WTC11 (cell line): ENCODE results near the gene AKAP6. TPM values are rescaled to one million over a fixed set of nuclear protein-coding genes. Genes with fewer than 3 reads are reported as not detected.

Experiments used
- ATAC-seq: fragments of 200-7000 bp; cut with Tn5 transposase; 2 replicates; pipeline ENCODE4 v1.10.0; 2021; ENCODE audit warnings: mild to moderate bottlenecking, moderate library complexity
- CTCF ChIA-PET: fragments of 300-600 bp; sonication (Branson Sonifier 250); formaldehyde crosslinking; loops from one replicate; lab custom pipeline; 2021; ENCODE audit warnings: antibody characterized with exemption; lab: Charles Lee
- POLR2A ChIA-PET: fragments of 350-600 bp; sonication (Branson Sonifier 250); formaldehyde crosslinking; loops from one replicate; lab custom pipeline; 2021; ENCODE audit warnings: antibody characterized with exemption; lab: Charles Lee
- DNase-seq: peaks from one replicate; pipeline ENCODE4 v3.0.0; 2021; ENCODE audit warnings: low spot score
- H3K27ac Mint-ChIP-seq: 2 replicates; pipeline ENCODE4 v1.8.0; 2021; ENCODE audit warnings: mixed read lengths
- H3K27me3 Mint-ChIP-seq: 2 replicates; pipeline ENCODE4 v1.8.0; 2021; ENCODE audit warnings: low read depth, mild to moderate bottlenecking, moderate library complexity, mixed read lengths
- H3K36me3 Mint-ChIP-seq: 2 replicates; pipeline ENCODE4 v1.8.0; 2021; ENCODE audit warnings: mixed read lengths
- H3K4me1 Mint-ChIP-seq: 2 replicates; pipeline ENCODE4 v1.8.0; 2022; ENCODE audit warnings: mixed read lengths
- H3K4me3 Mint-ChIP-seq: 2 replicates; pipeline ENCODE4 v1.8.0; 2021; ENCODE audit warnings: mild to moderate bottlenecking, moderate library complexity, mixed read lengths
- H3K9me3 Mint-ChIP-seq: 2 replicates; pipeline ENCODE4 v1.8.0; 2021; ENCODE audit warnings: mixed read lengths
- CBFB ChIP-seq: sonication (generic); formaldehyde crosslinking; IDR thresholded peaks from 2 replicates; pipeline ENCODE4 v1.8.1; 2022; ENCODE audit warnings: mild to moderate bottlenecking, low read depth, missing genetic modification reagents
- ELF4 ChIP-seq: sonication (generic); formaldehyde crosslinking; IDR thresholded peaks from 2 replicates; pipeline ENCODE4 v1.8.1; 2022; ENCODE audit warnings: low read depth, mild to moderate bottlenecking, moderate library complexity, missing genetic modification reagents
- ETV6 ChIP-seq: sonication (generic); formaldehyde crosslinking; IDR thresholded peaks from 2 replicates; pipeline ENCODE4 v1.8.1; 2022; ENCODE audit warnings: mild to moderate bottlenecking, missing genetic modification reagents
- FOXK1 ChIP-seq: sonication (generic); formaldehyde crosslinking; IDR thresholded peaks from 2 replicates; pipeline ENCODE4 v1.8.0; 2022; ENCODE audit warnings: mild to moderate bottlenecking, moderate library complexity, missing genetic modification reagents
- NR1H2 ChIP-seq: sonication (generic); formaldehyde crosslinking; IDR thresholded peaks from 2 replicates; pipeline ENCODE4 v1.9.0; 2021; ENCODE audit warnings: mild to moderate bottlenecking, moderate library complexity, missing genetic modification reagents
- PRRX2 ChIP-seq: fragments of 250-450 bp; sonication (Bioruptor Pico); IDR thresholded peaks from 2 replicates; pipeline ENCODE4 v1.8.0; 2021; ENCODE audit warnings: mild to moderate bottlenecking
- RELA ChIP-seq: sonication (generic); formaldehyde crosslinking; IDR thresholded peaks from 2 replicates; pipeline ENCODE4 v1.8.1; 2022; ENCODE audit warnings: missing genetic modification reagents, mild to moderate bottlenecking, borderline replicate concordance
- TEAD1 ChIP-seq: sonication (generic); formaldehyde crosslinking; IDR thresholded peaks from 2 replicates; pipeline ENCODE4 v1.8.0; 2022; ENCODE audit warnings: mild to moderate bottlenecking, missing genetic modification reagents
- TP53 ChIP-seq: sonication (generic); formaldehyde crosslinking; IDR thresholded peaks from 2 replicates; pipeline ENCODE4 v1.8.1; 2023; ENCODE audit warnings: mild to moderate bottlenecking, missing genetic modification reagents
- ZNF416 ChIP-seq: fragments of 250-450 bp; sonication (Bioruptor Pico); IDR thresholded peaks from 2 replicates; pipeline ENCODE4 v1.9.0; 2021; ENCODE audit warnings: mild to moderate bottlenecking, inconsistent platforms
- total RNA-seq: library from RNA; stranded (reverse); gene quantifications from 3 replicates; pipeline ENCODE4 v1.2.3, GENCODE V29; 2021
- TF ChIP-seq, protein P1 (sequence below): sonication (generic); formaldehyde crosslinking; conservative IDR thresholded peaks from 2 replicates; pipeline ENCODE4 v1.8.1; 2023; ENCODE audit warnings: mild to moderate bottlenecking, low read depth, missing genetic modification reagents, moderate library complexity
- TF ChIP-seq, protein P2 (sequence below): sonication (generic); formaldehyde crosslinking; IDR thresholded peaks from 2 replicates; pipeline ENCODE4 v1.8.0; 2022; ENCODE audit warnings: mild to moderate bottlenecking, missing genetic modification reagents
- TF ChIP-seq, protein P3 (sequence below): fragments of 250-450 bp; sonication (Bioruptor Pico); IDR thresholded peaks from 2 replicates; pipeline ENCODE4 v1.9.0; 2021; ENCODE audit warnings: mild to moderate bottlenecking, borderline replicate concordance
- TF ChIP-seq, protein P4 (sequence below): fragments of 250-450 bp; sonication (Bioruptor Pico); conservative IDR thresholded peaks from 2 replicates; pipeline ENCODE4 v1.9.0; 2021; ENCODE audit warnings: mild to moderate bottlenecking
- TF ChIP-seq, protein P5 (sequence below): fragments of 250-450 bp; sonication (Bioruptor Pico); IDR thresholded peaks from 2 replicates; pipeline ENCODE4 v2.1.2; 2022; ENCODE audit warnings: mild to moderate bottlenecking, moderate library complexity
- TF ChIP-seq, protein P6 (sequence below): fragments of 250-450 bp; sonication (Bioruptor Pico); IDR thresholded peaks from 2 replicates; pipeline ENCODE4 v1.9.0; 2021; ENCODE audit warnings: moderate library complexity, mild to moderate bottlenecking, inconsistent platforms, borderline replicate concordance

The AKAP6 gene
- total RNA-seq, 1 experiment from 2014 or later: 0.63 TPM

DNA sequence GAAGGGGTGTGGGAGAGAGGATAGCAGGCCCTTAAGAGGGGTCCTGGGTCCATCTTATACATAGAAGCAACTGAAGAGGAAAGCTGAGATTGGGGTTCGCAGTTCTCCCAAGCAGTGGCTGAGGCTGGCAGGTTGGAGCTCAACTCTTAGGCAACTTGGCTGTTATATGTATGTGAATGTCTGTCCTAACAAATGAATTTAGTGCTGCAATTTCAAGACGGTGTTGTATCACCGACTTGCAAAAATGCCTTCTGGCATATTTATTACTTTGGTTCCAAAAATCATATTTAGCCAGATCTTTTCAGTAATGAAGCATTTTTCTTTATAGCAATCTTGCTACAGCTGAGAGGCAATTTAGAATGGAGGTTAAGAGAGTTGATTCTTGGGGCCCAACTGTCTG lies 148.3 kb downstream of the AKAP6 start:
- ChIA-PET CTCF (no interaction called here), POLR2A (no interaction called here)
- H3K9me3 Mint-ChIP-seq: no peaks in the 10 kb centered on the region
- no peak for ATAC-seq
- DNase-seq: no peak
- no peak overlapping the region for H3K27ac Mint-ChIP-seq
- H3K27me3 Mint-ChIP-seq: no peaks in the 10 kb centered on the region; the same call in 1 of the 2 replicates
- TF ChIP-seq ETV6 (no peak), RELA (CRISPR knock-in tag) (no peak), TEAD1 (no peak), CBFB (CRISPR knock-in tag) (no peak), FOXK1 (CRISPR knock-in tag) (no peak), TP53 (CRISPR knock-in tag) (no peak), ELF4 (no peak), ZNF416 (CRISPR knock-in tag) (no peak), PRRX2 (CRISPR knock-in tag) (no peak), NR1H2 (no peak)
- TF ChIP-seq, protein P1, sequence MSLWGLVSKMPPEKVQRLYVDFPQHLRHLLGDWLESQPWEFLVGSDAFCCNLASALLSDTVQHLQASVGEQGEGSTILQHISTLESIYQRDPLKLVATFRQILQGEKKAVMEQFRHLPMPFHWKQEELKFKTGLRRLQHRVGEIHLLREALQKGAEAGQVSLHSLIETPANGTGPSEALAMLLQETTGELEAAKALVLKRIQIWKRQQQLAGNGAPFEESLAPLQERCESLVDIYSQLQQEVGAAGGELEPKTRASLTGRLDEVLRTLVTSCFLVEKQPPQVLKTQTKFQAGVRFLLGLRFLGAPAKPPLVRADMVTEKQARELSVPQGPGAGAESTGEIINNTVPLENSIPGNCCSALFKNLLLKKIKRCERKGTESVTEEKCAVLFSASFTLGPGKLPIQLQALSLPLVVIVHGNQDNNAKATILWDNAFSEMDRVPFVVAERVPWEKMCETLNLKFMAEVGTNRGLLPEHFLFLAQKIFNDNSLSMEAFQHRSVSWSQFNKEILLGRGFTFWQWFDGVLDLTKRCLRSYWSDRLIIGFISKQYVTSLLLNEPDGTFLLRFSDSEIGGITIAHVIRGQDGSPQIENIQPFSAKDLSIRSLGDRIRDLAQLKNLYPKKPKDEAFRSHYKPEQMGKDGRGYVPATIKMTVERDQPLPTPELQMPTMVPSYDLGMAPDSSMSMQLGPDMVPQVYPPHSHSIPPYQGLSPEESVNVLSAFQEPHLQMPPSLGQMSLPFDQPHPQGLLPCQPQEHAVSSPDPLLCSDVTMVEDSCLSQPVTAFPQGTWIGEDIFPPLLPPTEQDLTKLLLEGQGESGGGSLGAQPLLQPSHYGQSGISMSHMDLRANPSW: no peak
- TF ChIP-seq, protein P2, sequence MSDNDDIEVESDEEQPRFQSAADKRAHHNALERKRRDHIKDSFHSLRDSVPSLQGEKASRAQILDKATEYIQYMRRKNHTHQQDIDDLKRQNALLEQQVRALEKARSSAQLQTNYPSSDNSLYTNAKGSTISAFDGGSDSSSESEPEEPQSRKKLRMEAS: no peak
- TF ChIP-seq, protein P3, sequence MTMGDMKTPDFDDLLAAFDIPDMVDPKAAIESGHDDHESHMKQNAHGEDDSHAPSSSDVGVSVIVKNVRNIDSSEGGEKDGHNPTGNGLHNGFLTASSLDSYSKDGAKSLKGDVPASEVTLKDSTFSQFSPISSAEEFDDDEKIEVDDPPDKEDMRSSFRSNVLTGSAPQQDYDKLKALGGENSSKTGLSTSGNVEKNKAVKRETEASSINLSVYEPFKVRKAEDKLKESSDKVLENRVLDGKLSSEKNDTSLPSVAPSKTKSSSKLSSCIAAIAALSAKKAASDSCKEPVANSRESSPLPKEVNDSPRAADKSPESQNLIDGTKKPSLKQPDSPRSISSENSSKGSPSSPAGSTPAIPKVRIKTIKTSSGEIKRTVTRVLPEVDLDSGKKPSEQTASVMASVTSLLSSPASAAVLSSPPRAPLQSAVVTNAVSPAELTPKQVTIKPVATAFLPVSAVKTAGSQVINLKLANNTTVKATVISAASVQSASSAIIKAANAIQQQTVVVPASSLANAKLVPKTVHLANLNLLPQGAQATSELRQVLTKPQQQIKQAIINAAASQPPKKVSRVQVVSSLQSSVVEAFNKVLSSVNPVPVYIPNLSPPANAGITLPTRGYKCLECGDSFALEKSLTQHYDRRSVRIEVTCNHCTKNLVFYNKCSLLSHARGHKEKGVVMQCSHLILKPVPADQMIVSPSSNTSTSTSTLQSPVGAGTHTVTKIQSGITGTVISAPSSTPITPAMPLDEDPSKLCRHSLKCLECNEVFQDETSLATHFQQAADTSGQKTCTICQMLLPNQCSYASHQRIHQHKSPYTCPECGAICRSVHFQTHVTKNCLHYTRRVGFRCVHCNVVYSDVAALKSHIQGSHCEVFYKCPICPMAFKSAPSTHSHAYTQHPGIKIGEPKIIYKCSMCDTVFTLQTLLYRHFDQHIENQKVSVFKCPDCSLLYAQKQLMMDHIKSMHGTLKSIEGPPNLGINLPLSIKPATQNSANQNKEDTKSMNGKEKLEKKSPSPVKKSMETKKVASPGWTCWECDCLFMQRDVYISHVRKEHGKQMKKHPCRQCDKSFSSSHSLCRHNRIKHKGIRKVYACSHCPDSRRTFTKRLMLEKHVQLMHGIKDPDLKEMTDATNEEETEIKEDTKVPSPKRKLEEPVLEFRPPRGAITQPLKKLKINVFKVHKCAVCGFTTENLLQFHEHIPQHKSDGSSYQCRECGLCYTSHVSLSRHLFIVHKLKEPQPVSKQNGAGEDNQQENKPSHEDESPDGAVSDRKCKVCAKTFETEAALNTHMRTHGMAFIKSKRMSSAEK (CRISPR knock-in tag): no peak
- TF ChIP-seq, protein P4, sequence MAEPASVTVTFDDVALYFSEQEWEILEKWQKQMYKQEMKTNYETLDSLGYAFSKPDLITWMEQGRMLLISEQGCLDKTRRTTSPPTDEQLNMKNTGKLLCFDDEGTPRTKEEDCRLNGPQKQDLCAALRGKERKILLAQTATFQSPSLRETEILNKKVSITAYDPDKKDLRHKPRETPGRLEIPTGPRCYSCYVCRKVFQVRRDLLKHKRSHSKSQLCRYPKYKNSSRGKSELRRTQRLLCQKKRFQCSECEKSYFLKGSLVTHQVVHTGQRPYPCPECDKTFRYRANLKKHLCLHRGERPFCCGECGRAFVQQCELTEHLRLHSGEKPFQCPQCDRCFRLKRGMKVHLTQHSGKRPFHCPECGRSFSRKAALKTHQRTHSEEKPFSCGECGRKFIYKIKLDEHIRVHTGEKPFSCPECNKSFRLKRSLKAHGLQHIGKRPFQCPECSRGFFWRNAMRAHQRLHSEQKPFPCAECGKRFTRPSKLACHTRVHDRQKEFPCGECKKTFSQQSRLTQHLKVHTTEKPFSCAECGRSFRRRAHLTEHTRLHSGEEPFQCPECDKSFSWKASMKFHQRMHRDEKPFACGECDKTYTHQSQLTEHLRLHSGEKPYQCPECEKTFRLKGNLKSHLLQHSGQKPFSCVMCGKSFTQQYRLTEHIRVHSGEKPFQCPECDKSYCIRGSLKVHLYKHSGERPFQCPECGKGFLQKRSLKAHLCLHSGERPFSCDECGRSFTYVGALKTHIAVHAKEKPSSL (CRISPR knock-in tag): no peak
- TF ChIP-seq, protein P5, sequence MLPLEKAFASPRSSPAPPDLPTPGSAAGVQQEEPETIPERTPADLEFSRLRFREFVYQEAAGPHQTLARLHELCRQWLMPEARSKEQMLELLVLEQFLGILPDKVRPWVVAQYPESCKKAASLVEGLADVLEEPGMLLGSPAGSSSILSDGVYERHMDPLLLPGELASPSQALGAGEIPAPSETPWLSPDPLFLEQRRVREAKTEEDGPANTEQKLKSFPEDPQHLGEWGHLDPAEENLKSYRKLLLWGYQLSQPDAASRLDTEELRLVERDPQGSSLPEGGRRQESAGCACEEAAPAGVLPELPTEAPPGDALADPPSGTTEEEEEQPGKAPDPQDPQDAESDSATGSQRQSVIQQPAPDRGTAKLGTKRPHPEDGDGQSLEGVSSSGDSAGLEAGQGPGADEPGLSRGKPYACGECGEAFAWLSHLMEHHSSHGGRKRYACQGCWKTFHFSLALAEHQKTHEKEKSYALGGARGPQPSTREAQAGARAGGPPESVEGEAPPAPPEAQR (CRISPR knock-in tag): no peak
- TF ChIP-seq, protein P6, sequence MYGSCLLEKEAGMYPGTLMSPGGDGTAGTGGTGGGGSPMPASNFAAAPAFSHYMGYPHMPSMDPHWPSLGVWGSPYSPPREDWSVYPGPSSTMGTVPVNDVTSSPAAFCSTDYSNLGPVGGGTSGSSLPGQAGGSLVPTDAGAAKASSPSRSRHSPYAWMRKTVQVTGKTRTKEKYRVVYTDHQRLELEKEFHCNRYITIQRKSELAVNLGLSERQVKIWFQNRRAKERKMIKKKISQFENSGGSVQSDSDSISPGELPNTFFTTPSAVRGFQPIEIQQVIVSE (CRISPR knock-in tag): no peak
- peaks cover 21% of the 10 kb centered on the region for H3K4me1 Mint-ChIP-seq
- H3K4me3 Mint-ChIP-seq: no peak overlapping the region
- H3K36me3 Mint-ChIP-seq: no peaks in the 10 kb centered on the region
